Measurements from ENCODE around the gene MLXIPL.

Gene MLXIPL

GRCh38 chr7:73626814-73627213, 2.5 kb upstream of the MLXIPL start:
- H3K4ac ChIP-seq (ENCODE audit: low read depth in 1 of 2, low read length in 2 of 2): no peak overlapping the region
- WGBS: 48% methylated on average over 3 of the region's 3 CpGs
- H2BK12ac ChIP-seq (ENCODE audit: low read length in 2 of 2): no peak overlapping the region
- H3K18ac ChIP-seq (ENCODE audit: low read depth in 1 of 2, low read length in 2 of 2): no peak overlapping the region
- H3K4me2 ChIP-seq (ENCODE audit: low read length, poor library complexity, severe bottlenecking): no peak overlapping the region
- H4K8ac ChIP-seq (ENCODE audit: low read length): no peak overlapping the region
- no peaks in the 10 kb centered on the region for H3K79me1 ChIP-seq (replicated peaks; ENCODE audit: low read length, poor library complexity, severe bottlenecking)
- H3K27me3 ChIP-seq (ENCODE audit: control insufficient read depth in 1 of 2, insufficient read depth in 1 of 2, low read length in 2 of 2): peaks cover 61 to 74% of the 10 kb centered on the region in 2 experiments
- H3K9ac ChIP-seq (ENCODE audit: low read length): no peak overlapping the region
- no peak overlapping the region for H3K4me3 ChIP-seq (ENCODE audit: insufficient read depth in 1 of 2, low read depth in 1 of 2, low read length in 2 of 2)
- H3K27ac ChIP-seq (ENCODE audit: low read length, poor library complexity, severe bottlenecking): no peak overlapping the region
- H2BK120ac ChIP-seq (ENCODE audit: low read depth, low read length): no peak overlapping the region
- no peak overlapping the region for H3K23ac ChIP-seq (ENCODE audit: low read length in 2 of 2)
- no peak overlapping the region for H2BK15ac ChIP-seq (ENCODE audit: low read depth, poor library complexity, severe bottlenecking)
- peaks cover 17% of the 10 kb centered on the region for H3K4me1 ChIP-seq (ENCODE audit: control insufficient read depth, insufficient read depth, low read depth, low read length)
- no peaks in the 10 kb centered on the region for H3K36me3 ChIP-seq (ENCODE audit: control insufficient read depth in 1 of 2, insufficient read depth in 2 of 2, low read depth in 1 of 2, low read length in 2 of 2)
- no peak overlapping the region for H4K91ac ChIP-seq (ENCODE audit: low read length)
- no peak for DNase-seq
- no peak overlapping the region for H2AFZ ChIP-seq (ENCODE audit: low read depth, low read length)
- no peak overlapping the region for H2BK5ac ChIP-seq (ENCODE audit: low read depth, low read length, poor library complexity, severe bottlenecking)
- H2AK5ac ChIP-seq (ENCODE audit: low read length, severe bottlenecking): no peak overlapping the region
- H3K9me3 ChIP-seq (ENCODE audit: control insufficient read depth, low read length): no peaks in the 10 kb centered on the region
- H3K14ac ChIP-seq (ENCODE audit: low read length in 2 of 2): no peak overlapping the region

GRCh38 chr7:73625276-73625675, 954 bp upstream of the MLXIPL start:
- H3K18ac ChIP-seq (ENCODE audit: low read depth in 1 of 2, low read length in 2 of 2): no peak overlapping the region
- peaks cover 17% of the 10 kb centered on the region for H3K4me1 ChIP-seq (ENCODE audit: control insufficient read depth, insufficient read depth, low read depth, low read length)
- no peaks in the 10 kb centered on the region for H3K9me3 ChIP-seq (ENCODE audit: control insufficient read depth, low read length)
- H4K91ac ChIP-seq (ENCODE audit: low read length): no peak overlapping the region
- no peak overlapping the region for H4K8ac ChIP-seq (ENCODE audit: low read length)
- no peak overlapping the region for H3K4me3 ChIP-seq (ENCODE audit: insufficient read depth in 1 of 2, low read depth in 1 of 2, low read length in 2 of 2)
- H3K9ac ChIP-seq (ENCODE audit: low read length): no peak overlapping the region
- no peak overlapping the region for H3K4ac ChIP-seq (ENCODE audit: low read depth in 1 of 2, low read length in 2 of 2)
- no peak overlapping the region for H2BK15ac ChIP-seq (ENCODE audit: low read depth, poor library complexity, severe bottlenecking)
- H3K27me3 ChIP-seq (ENCODE audit: control insufficient read depth in 1 of 2, insufficient read depth in 1 of 2, low read length in 2 of 2): peaks cover 68 to 70% of the 10 kb centered on the region in 2 experiments
- no peak overlapping the region for H2BK12ac ChIP-seq (ENCODE audit: low read length in 2 of 2)
- WGBS: 98% methylated on average over 11 of the region's 11 CpGs
- no peak overlapping the region for H3K14ac ChIP-seq (ENCODE audit: low read length in 2 of 2)
- H2AK5ac ChIP-seq (ENCODE audit: low read length, severe bottlenecking): no peak overlapping the region
- H3K23ac ChIP-seq (ENCODE audit: low read length in 2 of 2): no peak overlapping the region
- no peak overlapping the region for H3K4me2 ChIP-seq (ENCODE audit: low read length, poor library complexity, severe bottlenecking)
- no peaks in the 10 kb centered on the region for H3K79me1 ChIP-seq (replicated peaks; ENCODE audit: low read length, poor library complexity, severe bottlenecking)
- no peak overlapping the region for H2BK120ac ChIP-seq (ENCODE audit: low read depth, low read length)
- DNase-seq: no peak
- H2AFZ ChIP-seq (ENCODE audit: low read depth, low read length): no peak overlapping the region
- no peak overlapping the region for H3K27ac ChIP-seq (ENCODE audit: low read length, poor library complexity, severe bottlenecking)
- no peak overlapping the region for H2BK5ac ChIP-seq (ENCODE audit: low read depth, low read length, poor library complexity, severe bottlenecking)
- H3K36me3 ChIP-seq (ENCODE audit: control insufficient read depth in 1 of 2, insufficient read depth in 2 of 2, low read depth in 1 of 2, low read length in 2 of 2): no peaks in the 10 kb centered on the region

GRCh38 chr7:73624669-73625001, 313 bp upstream of the MLXIPL start:
- Histone ChIP-seq H4K8ac (ENCODE audit: low read length) (no peak overlapping the region), H3K9me3 (ENCODE audit: control insufficient read depth, low read length) (no peaks in the 10 kb centered on the region), H3K9ac (ENCODE audit: low read length) (no peak overlapping the region), H2BK5ac (ENCODE audit: low read depth, low read length, poor library complexity, severe bottlenecking) (no peak overlapping the region), H3K36me3 (ENCODE audit: control insufficient read depth in 1 of 2, insufficient read depth in 2 of 2, low read depth in 1 of 2, low read length in 2 of 2) (no peaks in the 10 kb centered on the region), H3K4ac (ENCODE audit: low read depth in 1 of 2, low read length in 2 of 2) (no peak overlapping the region), H3K14ac (ENCODE audit: low read length in 2 of 2) (no peak overlapping the region), H4K91ac (ENCODE audit: low read length) (no peak overlapping the region), H2BK15ac (ENCODE audit: low read depth, poor library complexity, severe bottlenecking) (peak overlapping the region; percentile 15), H3K4me1 (ENCODE audit: control insufficient read depth, insufficient read depth, low read depth, low read length) (peaks cover 17% of the 10 kb centered on the region), H2AFZ (ENCODE audit: low read depth, low read length) (no peak overlapping the region), H2BK120ac (ENCODE audit: low read depth, low read length) (no peak overlapping the region), H2AK5ac (ENCODE audit: low read length, severe bottlenecking) (no peak overlapping the region), H3K27me3 (ENCODE audit: control insufficient read depth in 1 of 2, insufficient read depth in 1 of 2, low read length in 2 of 2) (peaks cover 68 to 70% of the 10 kb centered on the region in 2 experiments), H3K18ac (ENCODE audit: low read depth in 1 of 2, low read length in 2 of 2) (no peak overlapping the region), H3K4me3 (ENCODE audit: insufficient read depth in 1 of 2, low read depth in 1 of 2, low read length in 2 of 2) (no peak overlapping the region), H3K23ac (ENCODE audit: low read length in 2 of 2) (no peak overlapping the region), H3K27ac (ENCODE audit: low read length, poor library complexity, severe bottlenecking) (no peak overlapping the region), H2BK12ac (ENCODE audit: low read length in 2 of 2) (no peak overlapping the region), H3K79me1 (replicated peaks; ENCODE audit: low read length, poor library complexity, severe bottlenecking) (no peaks in the 10 kb centered on the region), H3K4me2 (ENCODE audit: low read length, poor library complexity, severe bottlenecking) (no peak overlapping the region)
- 32% methylated on average over 7 of the region's 9 CpGs for WGBS
- DNase-seq: no peak

GRCh38 chr7:73622909-73623797, 1.2 kb downstream of the MLXIPL start:
- H3K4me3 ChIP-seq (ENCODE audit: insufficient read depth in 1 of 2, low read depth in 1 of 2, low read length in 2 of 2): peak overlapping the region in 1 of 2 experiments; percentile 29
- WGBS: 3% methylated on average over 48 of the region's 58 CpGs

More at GRCh38 chr7:73622909-73623797, 1.2 kb downstream of the MLXIPL start:
- Histone ChIP-seq H3K9ac (ENCODE audit: low read length) (no peak overlapping the region), H3K4me1 (ENCODE audit: control insufficient read depth, insufficient read depth, low read depth, low read length) (peaks cover 17% of the 10 kb centered on the region), H3K18ac (ENCODE audit: low read depth in 1 of 2, low read length in 2 of 2) (no peak overlapping the region), H2BK5ac (ENCODE audit: low read depth, low read length, poor library complexity, severe bottlenecking) (no peak overlapping the region), H3K27me3 (ENCODE audit: control insufficient read depth in 1 of 2, insufficient read depth in 1 of 2, low read length in 2 of 2) (peaks cover 58 to 61% of the 10 kb centered on the region in 2 experiments), H3K4ac (ENCODE audit: low read depth in 1 of 2, low read length in 2 of 2) (no peak overlapping the region), H4K8ac (ENCODE audit: low read length) (no peak overlapping the region), H3K9me3 (ENCODE audit: control insufficient read depth, low read length) (no peaks in the 10 kb centered on the region), H2AFZ (ENCODE audit: low read depth, low read length) (no peak overlapping the region), H3K36me3 (ENCODE audit: control insufficient read depth in 1 of 2, insufficient read depth in 2 of 2, low read depth in 1 of 2, low read length in 2 of 2) (no peaks in the 10 kb centered on the region), H2BK15ac (ENCODE audit: low read depth, poor library complexity, severe bottlenecking) (no peak overlapping the region), H3K27ac (ENCODE audit: low read length, poor library complexity, severe bottlenecking) (no peak overlapping the region), H2BK120ac (ENCODE audit: low read depth, low read length) (no peak overlapping the region), H3K79me1 (replicated peaks; ENCODE audit: low read length, poor library complexity, severe bottlenecking) (no peaks in the 10 kb centered on the region), H3K14ac (ENCODE audit: low read length in 2 of 2) (no peak overlapping the region), H2BK12ac (ENCODE audit: low read length in 2 of 2) (no peak overlapping the region), H4K91ac (ENCODE audit: low read length) (no peak overlapping the region), H2AK5ac (ENCODE audit: low read length, severe bottlenecking) (no peak overlapping the region), H3K23ac (ENCODE audit: low read length in 2 of 2) (no peak overlapping the region), H3K4me2 (ENCODE audit: low read length, poor library complexity, severe bottlenecking) (peak overlapping the region; percentile 30)
- DNase-seq: no peak
